22Rv1 (cell line): ENCODE results near the gene FN1.

Experiments used
- H3K27ac ChIP-seq: fragments of 450-650 bp; 2 replicates; pipeline ENCODE4 v1.5.1; 2017
- ZFX ChIP-seq: fragments of 450-650 bp; IDR thresholded peaks from 2 replicates; pipeline ENCODE4 v1.6.1; 2017; ENCODE audit warnings: antibody characterized with exemption, borderline replicate concordance
- TF ChIP-seq, protein P1 (sequence below): fragments of 450-650 bp; IDR thresholded peaks from 2 replicates; pipeline ENCODE4 v1.5.1; 2017; ENCODE audit warnings: mild to moderate bottlenecking

Gene FN1

GRCh38 chr2:215376103-215376780, 59.6 kb downstream of the FN1 start:
- no peak overlapping the region for H3K27ac ChIP-seq
- TF ChIP-seq, protein P1, sequence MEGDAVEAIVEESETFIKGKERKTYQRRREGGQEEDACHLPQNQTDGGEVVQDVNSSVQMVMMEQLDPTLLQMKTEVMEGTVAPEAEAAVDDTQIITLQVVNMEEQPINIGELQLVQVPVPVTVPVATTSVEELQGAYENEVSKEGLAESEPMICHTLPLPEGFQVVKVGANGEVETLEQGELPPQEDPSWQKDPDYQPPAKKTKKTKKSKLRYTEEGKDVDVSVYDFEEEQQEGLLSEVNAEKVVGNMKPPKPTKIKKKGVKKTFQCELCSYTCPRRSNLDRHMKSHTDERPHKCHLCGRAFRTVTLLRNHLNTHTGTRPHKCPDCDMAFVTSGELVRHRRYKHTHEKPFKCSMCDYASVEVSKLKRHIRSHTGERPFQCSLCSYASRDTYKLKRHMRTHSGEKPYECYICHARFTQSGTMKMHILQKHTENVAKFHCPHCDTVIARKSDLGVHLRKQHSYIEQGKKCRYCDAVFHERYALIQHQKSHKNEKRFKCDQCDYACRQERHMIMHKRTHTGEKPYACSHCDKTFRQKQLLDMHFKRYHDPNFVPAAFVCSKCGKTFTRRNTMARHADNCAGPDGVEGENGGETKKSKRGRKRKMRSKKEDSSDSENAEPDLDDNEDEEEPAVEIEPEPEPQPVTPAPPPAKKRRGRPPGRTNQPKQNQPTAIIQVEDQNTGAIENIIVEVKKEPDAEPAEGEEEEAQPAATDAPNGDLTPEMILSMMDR, result no peak
- TF ChIP-seq ZFX, result no peak

GRCh38 chr2:215375467-215375830, 60.4 kb downstream of the FN1 start:
- no peak for TF ChIP-seq ZFX
- TF ChIP-seq, protein P1, result no peak
- no peak overlapping the region for H3K27ac ChIP-seq

DNA sequence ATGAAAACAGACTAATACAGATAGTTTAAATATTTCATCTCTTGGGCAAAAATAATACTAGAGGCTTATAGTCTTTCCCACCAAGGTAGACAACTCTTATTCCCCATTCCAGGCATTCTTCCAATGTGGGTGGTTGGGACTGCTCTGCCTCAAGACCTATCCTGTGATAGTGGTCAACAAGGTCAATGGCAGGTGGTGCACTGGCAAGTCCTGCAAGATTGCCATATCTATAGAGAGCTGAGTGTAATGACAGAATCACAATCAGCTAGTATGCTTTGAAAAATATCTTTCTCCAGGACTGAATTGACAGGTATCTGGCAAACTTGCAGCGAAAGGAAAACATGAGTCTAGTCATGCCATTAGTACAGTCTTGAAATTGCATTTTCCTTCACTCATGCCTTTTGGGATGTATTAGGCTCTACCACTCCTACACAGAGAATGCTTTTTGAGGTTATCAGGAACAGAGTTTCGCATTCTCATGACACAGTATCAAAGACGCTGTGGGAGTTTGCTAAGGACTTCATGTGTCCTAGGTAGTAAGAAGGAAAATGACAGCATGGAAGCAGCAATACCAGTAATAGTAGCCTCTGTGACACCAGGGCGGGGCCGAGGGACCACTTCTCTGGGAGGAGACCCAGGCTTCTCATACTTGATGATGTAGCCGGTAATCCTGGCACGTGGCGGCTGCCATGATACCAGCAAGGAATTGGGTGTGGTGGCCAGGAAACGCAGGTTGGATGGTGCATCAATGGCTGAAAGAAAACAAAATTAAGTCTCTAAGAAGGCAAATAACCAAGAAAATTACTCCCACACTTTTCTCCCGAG, 61.0 kb downstream of the FN1 start:
- no peak for TF ChIP-seq ZFX
- TF ChIP-seq, protein P1, result no peak

GRCh38 chr2:215374002-215374401, 61.9 kb downstream of the FN1 start:
- TF ChIP-seq ZFX, result no peak
- TF ChIP-seq, protein P1, result no peak
- H3K27ac ChIP-seq, result no peak overlapping the region

More for the DNA sequence above, 61.0 kb downstream of the FN1 start:
- no peak overlapping the region for H3K27ac ChIP-seq

DNA sequence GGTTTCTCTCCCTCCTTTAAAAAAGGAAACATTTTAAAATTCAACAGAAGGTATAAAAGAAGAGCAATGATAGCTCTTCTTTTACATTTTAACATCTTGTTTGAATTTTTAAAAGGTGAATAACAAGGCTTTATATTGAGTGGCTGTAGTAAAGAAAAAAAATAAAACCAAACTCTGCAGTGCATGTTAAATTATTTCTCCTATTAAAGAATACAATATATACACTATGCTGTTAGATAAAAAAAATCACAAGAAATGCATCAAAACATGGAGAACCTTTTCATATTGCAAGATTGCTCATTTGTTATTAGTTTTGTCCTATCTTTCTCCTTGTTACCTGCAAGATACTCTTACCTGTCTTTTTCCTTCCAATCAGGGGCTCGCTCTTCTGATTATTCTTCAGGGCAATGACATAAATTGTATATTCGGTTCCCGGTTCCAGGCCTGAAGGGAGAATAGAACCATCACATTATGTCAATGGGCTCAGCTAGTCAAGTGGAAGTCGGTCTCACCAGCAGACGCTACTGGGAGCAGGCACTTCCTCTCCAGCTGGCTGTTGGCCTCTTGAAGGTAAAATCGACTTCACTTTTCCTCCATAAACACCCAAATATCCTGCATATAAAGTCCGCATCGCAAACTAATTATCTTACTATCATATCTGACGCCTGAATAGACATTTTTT, 62.8 kb downstream of the FN1 start:
- TF ChIP-seq ZFX, result no peak
- TF ChIP-seq, protein P1, result no peak
- no peak overlapping the region for H3K27ac ChIP-seq

GRCh38 chr2:215371915-215372897, 63.7 kb downstream of the FN1 start:
- no peak overlapping the region for H3K27ac ChIP-seq
- TF ChIP-seq ZFX, result no peak
- TF ChIP-seq, protein P1, result no peak
